ENCODE data around the gene PAFAH1B2.

PAFAH1B2 gene

DNA sequence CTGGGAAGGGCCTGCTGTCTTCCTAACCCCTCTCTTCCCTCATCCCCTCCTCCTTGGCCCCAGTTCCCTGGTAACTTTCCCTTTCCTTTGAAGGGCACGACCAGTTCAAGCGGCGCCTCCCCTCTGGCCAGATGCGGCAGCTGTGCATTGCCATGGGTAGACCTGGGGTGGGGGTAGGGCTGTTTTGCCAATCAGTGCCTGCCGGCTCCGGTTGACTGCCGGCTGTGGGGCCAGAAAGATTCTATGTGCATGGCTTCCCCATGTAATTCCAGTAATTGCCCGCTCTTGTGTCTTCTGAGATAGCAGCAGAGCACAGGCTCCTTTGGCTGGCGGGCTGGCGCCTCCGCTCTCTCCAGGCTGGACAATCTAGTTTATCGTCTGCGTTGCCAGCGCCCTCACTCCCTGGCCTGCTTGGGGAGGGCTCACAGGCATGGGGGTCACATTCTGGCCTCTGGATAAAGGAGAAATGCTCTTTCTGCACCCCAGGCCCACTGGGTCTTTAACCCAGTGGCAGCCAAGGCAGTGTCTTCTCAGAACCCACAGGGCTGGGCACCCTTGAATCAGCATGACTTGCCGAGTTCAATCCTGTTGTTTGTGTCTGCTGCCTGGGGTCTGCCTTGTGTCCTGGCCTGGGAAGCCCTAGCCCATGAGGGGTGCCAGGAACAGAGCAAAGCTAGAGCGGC, 43.9 kb downstream of the PAFAH1B2 start:
- TF ChIP-seq, protein P1, sequence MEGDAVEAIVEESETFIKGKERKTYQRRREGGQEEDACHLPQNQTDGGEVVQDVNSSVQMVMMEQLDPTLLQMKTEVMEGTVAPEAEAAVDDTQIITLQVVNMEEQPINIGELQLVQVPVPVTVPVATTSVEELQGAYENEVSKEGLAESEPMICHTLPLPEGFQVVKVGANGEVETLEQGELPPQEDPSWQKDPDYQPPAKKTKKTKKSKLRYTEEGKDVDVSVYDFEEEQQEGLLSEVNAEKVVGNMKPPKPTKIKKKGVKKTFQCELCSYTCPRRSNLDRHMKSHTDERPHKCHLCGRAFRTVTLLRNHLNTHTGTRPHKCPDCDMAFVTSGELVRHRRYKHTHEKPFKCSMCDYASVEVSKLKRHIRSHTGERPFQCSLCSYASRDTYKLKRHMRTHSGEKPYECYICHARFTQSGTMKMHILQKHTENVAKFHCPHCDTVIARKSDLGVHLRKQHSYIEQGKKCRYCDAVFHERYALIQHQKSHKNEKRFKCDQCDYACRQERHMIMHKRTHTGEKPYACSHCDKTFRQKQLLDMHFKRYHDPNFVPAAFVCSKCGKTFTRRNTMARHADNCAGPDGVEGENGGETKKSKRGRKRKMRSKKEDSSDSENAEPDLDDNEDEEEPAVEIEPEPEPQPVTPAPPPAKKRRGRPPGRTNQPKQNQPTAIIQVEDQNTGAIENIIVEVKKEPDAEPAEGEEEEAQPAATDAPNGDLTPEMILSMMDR (IDR thresholded peaks at IDR 0.05; ENCODE audit: borderline replicate concordance, control extremely low read depth, extremely low read depth, insufficient read depth, missing control alignments), result no peak
- no peak for DNase-seq (ENCODE audit: low spot score)
- in situ Hi-C loops (cut with MboI; ENCODE audit: low sequenced_read_pairs, unreplicated experiment), result no loop called here

DNA sequence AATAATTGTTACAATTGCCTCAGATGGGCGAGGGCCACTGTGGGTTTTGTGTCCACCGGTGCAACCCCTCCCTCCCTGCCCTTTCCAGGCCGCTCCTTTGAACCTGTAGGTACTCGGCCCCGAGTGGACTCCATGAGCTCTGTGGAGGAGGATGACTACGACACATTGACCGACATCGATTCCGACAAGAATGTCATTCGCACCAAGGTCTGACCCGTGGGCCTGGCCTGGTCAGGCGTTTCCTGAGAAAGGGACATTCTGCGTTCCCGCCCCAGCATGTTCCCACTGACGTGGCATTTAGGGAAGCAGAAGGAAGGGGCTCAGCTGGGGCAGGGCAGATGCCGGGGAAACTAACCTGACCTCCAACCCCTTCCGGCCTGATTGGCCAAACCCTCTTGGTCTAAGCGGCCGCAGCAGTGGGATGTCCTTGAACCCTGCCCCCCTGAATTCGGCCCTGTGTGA, 44.6 kb downstream of the PAFAH1B2 start:
- DNase-seq (ENCODE audit: low spot score), result no peak
- TF ChIP-seq, protein P1 (IDR thresholded peaks at IDR 0.05; ENCODE audit: borderline replicate concordance, control extremely low read depth, extremely low read depth, insufficient read depth, missing control alignments), result no peak
- in situ Hi-C loops (cut with MboI; ENCODE audit: low sequenced_read_pairs, unreplicated experiment), result no loop called here

DNA sequence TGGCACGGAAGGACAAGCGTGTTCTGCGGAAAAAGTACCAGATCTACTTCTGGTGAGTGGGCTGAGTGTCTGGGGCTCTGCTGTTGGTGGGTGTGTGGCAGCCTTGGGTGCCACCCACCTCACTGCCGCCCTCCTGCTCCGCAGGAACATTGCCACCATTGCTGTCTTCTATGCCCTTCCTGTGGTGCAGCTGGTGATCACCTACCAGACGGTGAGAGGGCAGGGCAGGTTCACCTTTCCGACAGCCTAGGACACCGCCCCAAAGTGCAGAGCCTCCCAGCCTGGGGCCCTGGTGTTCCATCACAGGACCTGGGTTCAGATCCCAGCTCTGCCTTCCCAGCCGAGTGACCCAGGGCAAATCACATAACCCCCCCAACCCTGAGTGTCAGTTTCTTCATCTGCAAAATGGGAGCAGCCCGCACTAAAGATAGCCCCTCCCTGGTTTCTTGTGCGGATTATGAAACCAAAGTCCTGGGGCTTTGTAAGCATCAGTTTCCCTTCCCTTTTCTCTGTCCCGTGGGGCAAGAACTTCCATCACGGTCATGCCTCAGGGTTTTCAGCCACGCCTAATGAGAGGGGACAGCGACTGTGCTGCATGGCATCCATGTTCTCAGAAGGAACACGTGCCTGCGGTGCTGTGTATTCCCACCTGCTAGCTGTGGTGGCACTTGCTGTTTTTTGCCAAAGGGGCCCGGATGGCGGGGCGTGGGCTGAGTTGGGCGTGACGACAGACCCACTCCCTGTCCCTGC, 45.3 kb downstream of the PAFAH1B2 start:
- in situ Hi-C loops (cut with MboI; ENCODE audit: low sequenced_read_pairs, unreplicated experiment), result no loop called here

DNA sequence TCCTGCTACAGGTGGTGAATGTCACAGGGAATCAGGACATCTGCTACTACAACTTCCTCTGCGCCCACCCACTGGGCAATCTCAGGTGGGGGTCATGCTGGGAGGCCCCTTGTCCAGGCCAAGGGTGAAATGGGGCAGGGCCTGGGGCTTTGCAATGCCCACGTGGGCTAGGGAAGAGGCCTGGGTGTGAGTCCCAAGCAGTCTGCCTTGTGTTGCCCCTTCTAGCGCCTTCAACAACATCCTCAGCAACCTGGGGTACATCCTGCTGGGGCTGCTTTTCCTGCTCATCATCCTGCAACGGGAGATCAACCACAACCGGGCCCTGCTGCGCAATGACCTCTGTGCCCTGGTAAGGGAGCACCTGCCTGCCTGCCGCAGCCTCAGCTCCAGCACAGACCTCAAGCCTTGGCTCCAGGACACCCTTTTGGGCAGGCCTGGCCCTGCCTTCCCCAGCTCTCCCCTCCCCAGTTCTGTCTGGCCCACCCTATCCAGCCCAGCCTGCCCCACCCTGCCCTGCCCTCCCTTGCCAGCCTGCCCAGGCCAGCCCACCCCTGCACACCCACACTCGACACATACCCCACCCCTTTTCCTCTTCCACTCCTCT, 46.0 kb downstream of the PAFAH1B2 start:
- in situ Hi-C loops (cut with MboI; ENCODE audit: low sequenced_read_pairs, unreplicated experiment), result no loop called here
- no peak for DNase-seq (ENCODE audit: low spot score)
- TF ChIP-seq, protein P1 (IDR thresholded peaks at IDR 0.05; ENCODE audit: borderline replicate concordance, control extremely low read depth, extremely low read depth, insufficient read depth, missing control alignments), result no peak

More for the DNA sequence above, 45.3 kb downstream of the PAFAH1B2 start:
- peak; percentile 73 for DNase-seq (ENCODE audit: low spot score)
- TF ChIP-seq, protein P1 (IDR thresholded peaks at IDR 0.05; ENCODE audit: borderline replicate concordance, control extremely low read depth, extremely low read depth, insufficient read depth, missing control alignments), result no peak

DNA sequence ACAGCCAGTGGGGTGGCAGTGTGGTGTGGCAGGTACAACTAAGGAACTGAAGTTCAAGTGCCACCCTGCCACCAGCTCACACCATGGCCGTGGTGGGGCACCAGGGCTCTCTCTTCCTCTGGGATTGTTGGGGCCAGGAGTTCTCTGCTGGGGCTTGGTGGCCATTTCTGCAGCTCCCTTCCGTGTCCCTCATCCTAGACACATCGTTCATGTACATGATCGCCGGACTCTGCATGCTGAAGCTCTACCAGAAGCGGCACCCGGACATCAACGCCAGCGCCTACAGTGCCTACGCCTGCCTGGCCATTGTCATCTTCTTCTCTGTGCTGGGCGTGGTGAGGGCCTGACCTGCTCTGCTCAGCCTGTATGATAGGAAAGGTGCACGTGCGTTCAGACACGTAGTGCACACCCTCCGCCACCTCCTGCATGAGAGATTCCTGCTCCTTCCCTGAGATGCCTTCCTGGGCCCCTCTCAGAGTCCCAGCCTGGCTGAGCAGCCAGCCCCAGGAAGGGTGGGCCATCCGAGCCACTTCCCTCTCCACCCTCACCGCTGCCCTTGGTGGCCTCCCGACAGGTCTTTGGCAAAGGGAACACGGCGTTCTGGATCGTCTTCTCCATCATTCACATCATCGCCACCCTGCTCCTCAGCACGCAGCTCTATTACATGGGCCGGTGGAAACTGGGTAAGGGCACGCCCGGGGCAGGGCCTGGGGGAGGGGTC, 47.8 kb downstream of the PAFAH1B2 start:
- TF ChIP-seq, protein P1 (IDR thresholded peaks at IDR 0.05; ENCODE audit: borderline replicate concordance, control extremely low read depth, extremely low read depth, insufficient read depth, missing control alignments), result no peak
- in situ Hi-C loops (cut with MboI; ENCODE audit: low sequenced_read_pairs, unreplicated experiment), result no loop called here

DNA sequence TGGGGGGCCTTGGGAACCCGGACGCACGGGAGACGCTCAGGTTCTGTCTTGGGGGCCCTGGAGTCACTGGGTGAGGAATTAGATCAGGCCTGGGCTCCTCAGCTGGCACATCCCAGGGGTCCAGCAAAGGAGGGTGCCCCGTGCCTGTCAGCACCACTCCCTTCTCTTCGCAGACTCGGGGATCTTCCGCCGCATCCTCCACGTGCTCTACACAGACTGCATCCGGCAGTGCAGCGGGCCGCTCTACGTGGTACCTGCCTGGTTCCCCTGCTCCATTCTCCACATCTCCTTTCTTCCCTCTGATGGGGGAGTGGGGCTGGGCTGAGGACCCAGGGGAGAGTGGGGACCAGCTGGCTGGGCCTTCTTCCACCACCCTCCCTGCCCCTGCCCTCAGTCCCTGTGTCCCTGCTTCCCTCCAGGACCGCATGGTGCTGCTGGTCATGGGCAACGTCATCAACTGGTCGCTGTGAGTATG, 48.4 kb downstream of the PAFAH1B2 start:
- no peak for DNase-seq (ENCODE audit: low spot score)
- TF ChIP-seq, protein P1 (IDR thresholded peaks at IDR 0.05; ENCODE audit: borderline replicate concordance, control extremely low read depth, extremely low read depth, insufficient read depth, missing control alignments), result no peak
- in situ Hi-C loops (cut with MboI; ENCODE audit: low sequenced_read_pairs, unreplicated experiment), result no loop called here

More for the DNA sequence above, 47.8 kb downstream of the PAFAH1B2 start:
- no peak for DNase-seq (ENCODE audit: low spot score)
